Esophagus muscularis mucosa (tissue), 4 donors: ENCODE measurements around the gene XKRX.

Experiments used
- CTCF ChIP-seq, 3 experiments: fragments of 200-600 bp in 2 of 3; fragments of 450-650 bp in 1 of 3; sonication (generic) in 2 of 3; IDR thresholded peaks; one replicate each; pipeline ENCODE4 v1.5.1; 2017 to 2019; ENCODE audit warnings: antibody characterized with exemption in 3 of 3, mild to moderate bottlenecking in 2 of 3, moderate library complexity in 1 of 3
- EP300 ChIP-seq: sonication (generic); formaldehyde crosslinking; IDR thresholded peaks from one replicate; pipeline ENCODE4 v1.6.1; 2017; ENCODE audit warnings: antibody characterized with exemption
- POLR2A ChIP-seq: fragments of 450-650 bp; IDR thresholded peaks from one replicate; pipeline ENCODE4 v1.6.1; 2017; ENCODE audit warnings: antibody characterized with exemption, moderate library complexity, mild to moderate bottlenecking, low read depth
- POLR2AphosphoS5 ChIP-seq, 2 donors: sonication (generic); formaldehyde crosslinking; IDR thresholded peaks; one replicate each; pipeline ENCODE4 v1.6.1; 2017; ENCODE audit warnings: antibody characterized with exemption in 2 of 2

GRCh38 chrX:100880368-100880767, 48.3 kb downstream of the XKRX start:
- TF ChIP-seq CTCF (IDR thresholded peaks at IDR 0.05) (no peak), POLR2A (no peak), POLR2AphosphoS5 (IDR thresholded peaks at IDR 0.05) (no peak), EP300 (no peak)
